ENCODE data around the gene DMBX1.

DMBX1 gene

GRCh38 chr1:46457178-46457577 is 32.5 kb upstream of the DMBX1 start:
- H3K27me3 ChIP-seq (ENCODE audit: control insufficient read depth, low read length) = peaks cover 40% of the 10 kb centered on the region; the same call in 1 of the 2 replicates
- no peaks in the 10 kb centered on the region for H3K9me3 ChIP-seq (ENCODE audit: control insufficient read depth, insufficient read depth, low read length)

GRCh38 chr1:46458190-46458589 is 31.4 kb upstream of the DMBX1 start:
- TF ChIP-seq CTCF (IDR thresholded peaks at IDR 0.05; ENCODE audit: low read depth, low read length, poor library complexity, severe bottlenecking) (no peak), EZH2phosphoT487 (IDR thresholded peaks at IDR 0.05; ENCODE audit: borderline replicate concordance, low read length) (no peak)
- H4K20me1 ChIP-seq (ENCODE audit: control insufficient read depth, insufficient read depth, low read depth, low read length) = no peaks in the 10 kb centered on the region
- H3K27me3 ChIP-seq (ENCODE audit: control insufficient read depth, low read length) = peaks cover 36% of the 10 kb centered on the region; the same call in 1 of the 2 replicates
- H3K4me3 ChIP-seq (ENCODE audit: low read length) = no peak overlapping the region
- H3K79me2 ChIP-seq (ENCODE audit: control insufficient read depth, low read length) = no peaks in the 10 kb centered on the region
- no peak overlapping the region for H3K27ac ChIP-seq (ENCODE audit: low read depth, low read length)
- H3K9me3 ChIP-seq (ENCODE audit: control insufficient read depth, insufficient read depth, low read length) = no peaks in the 10 kb centered on the region
- no peaks in the 10 kb centered on the region for H3K4me1 ChIP-seq (ENCODE audit: control insufficient read depth, low read length)
- H3K36me3 ChIP-seq (ENCODE audit: control insufficient read depth, low read length) = no peaks in the 10 kb centered on the region
- H3F3A ChIP-seq (ENCODE audit: control insufficient read depth, insufficient read depth) = no peaks in the 10 kb centered on the region
- H3K4me2 ChIP-seq (ENCODE audit: low read length) = no peak overlapping the region
- no peaks in the 10 kb centered on the region for H3K9me2 ChIP-seq (replicated peaks; ENCODE audit: control insufficient read depth, low read length)

More at GRCh38 chr1:46457178-46457577, 32.5 kb upstream of the DMBX1 start:
- Histone ChIP-seq H3K27ac (ENCODE audit: low read depth, low read length) (no peak overlapping the region), H3K4me1 (ENCODE audit: control insufficient read depth, low read length) (no peaks in the 10 kb centered on the region), H3K36me3 (ENCODE audit: control insufficient read depth, low read length) (no peaks in the 10 kb centered on the region), H3K4me3 (ENCODE audit: low read length) (no peak overlapping the region), H4K20me1 (ENCODE audit: control insufficient read depth, insufficient read depth, low read depth, low read length) (no peaks in the 10 kb centered on the region), H3K79me2 (ENCODE audit: control insufficient read depth, low read length) (no peaks in the 10 kb centered on the region), H3K4me2 (ENCODE audit: low read length) (no peak overlapping the region), H3F3A (ENCODE audit: control insufficient read depth, insufficient read depth) (no peaks in the 10 kb centered on the region), H3K9me2 (replicated peaks; ENCODE audit: control insufficient read depth, low read length) (no peaks in the 10 kb centered on the region)
- TF ChIP-seq CTCF (IDR thresholded peaks at IDR 0.05; ENCODE audit: low read depth, low read length, poor library complexity, severe bottlenecking) = no peak
- no peak for TF ChIP-seq EZH2phosphoT487 (IDR thresholded peaks at IDR 0.05; ENCODE audit: borderline replicate concordance, low read length)

GRCh38 chr1:46458846-46459245 is 30.8 kb upstream of the DMBX1 start:
- no peaks in the 10 kb centered on the region for H4K20me1 ChIP-seq (ENCODE audit: control insufficient read depth, insufficient read depth, low read depth, low read length)
- H3K4me2 ChIP-seq (ENCODE audit: low read length) = no peak overlapping the region
- no peak overlapping the region for H3K27ac ChIP-seq (ENCODE audit: low read depth, low read length)
- no peaks in the 10 kb centered on the region for H3K9me2 ChIP-seq (replicated peaks; ENCODE audit: control insufficient read depth, low read length)
- peaks cover 31% of the 10 kb centered on the region; the same call in 1 of the 2 replicates for H3K27me3 ChIP-seq (ENCODE audit: control insufficient read depth, low read length)
- no peaks in the 10 kb centered on the region for H3F3A ChIP-seq (ENCODE audit: control insufficient read depth, insufficient read depth)
- H3K4me1 ChIP-seq (ENCODE audit: control insufficient read depth, low read length) = no peaks in the 10 kb centered on the region
- TF ChIP-seq EZH2phosphoT487 (IDR thresholded peaks at IDR 0.05; ENCODE audit: borderline replicate concordance, low read length) (no peak), CTCF (IDR thresholded peaks at IDR 0.05; ENCODE audit: low read depth, low read length, poor library complexity, severe bottlenecking) (no peak)
- H3K4me3 ChIP-seq (ENCODE audit: low read length) = no peak overlapping the region
- no peaks in the 10 kb centered on the region for H3K36me3 ChIP-seq (ENCODE audit: control insufficient read depth, low read length)
- no peaks in the 10 kb centered on the region for H3K9me3 ChIP-seq (ENCODE audit: control insufficient read depth, insufficient read depth, low read length)
- no peaks in the 10 kb centered on the region for H3K79me2 ChIP-seq (ENCODE audit: control insufficient read depth, low read length)
